Keratinocyte (primary cell): Measurements from ENCODE around the gene DNAJB11. TPM values are rescaled to one million over a fixed set of nuclear protein-coding genes. Genes with fewer than 3 reads are reported as not detected.

Experiments used
- DNase-seq: peaks from one replicate; pipeline ENCODE4 v3.0.0-alpha.2; 2011; ENCODE audit warnings: low read depth, missing footprints, low spot score
- FAIRE-seq: peaks from 2 replicates; lab custom pipeline; 2011; peaks lifted over from hg19 to GRCh38; lab: Jason Lieb, UNC
- H2AFZ ChIP-seq: 2 replicates; pipeline ENCODE4 v1.6.0; 2012; ENCODE audit warnings: low read length, control low read depth, inconsistent platforms; ENCODE audit not compliant: control insufficient read depth
- H3K27ac ChIP-seq: 2 replicates; pipeline ENCODE4 v1.5.1; 2011; ENCODE audit warnings: low read length; ENCODE audit not compliant: control insufficient read depth, insufficient read depth
- H3K27me3 ChIP-seq: 3 replicates; pipeline ENCODE4 v1.6.0; 2011; ENCODE audit warnings: low read length; ENCODE audit not compliant: control insufficient read depth, insufficient read depth; ENCODE audit errors: extremely low read depth
- H3K36me3 ChIP-seq, 2 experiments: 2 replicates in 1 of 2; 3 replicates in 1 of 2; pipeline ENCODE4 v1.5.1; 2011; ENCODE audit warnings: low read length in 2 of 2, mild to moderate bottlenecking in 1 of 2; ENCODE audit not compliant: control insufficient read depth in 2 of 2, insufficient read depth in 2 of 2; ENCODE audit errors: extremely low read depth in 1 of 2
- H3K4me1 ChIP-seq: 3 replicates; pipeline ENCODE4 v1.5.1; 2011; ENCODE audit warnings: low read length; ENCODE audit not compliant: control insufficient read depth, insufficient read depth; ENCODE audit errors: extremely low read depth
- H3K4me2 ChIP-seq: 3 replicates; pipeline ENCODE4 v1.6.0; 2011; ENCODE audit warnings: low read depth, low read length; ENCODE audit not compliant: control insufficient read depth, insufficient read depth; ENCODE audit errors: extremely low read depth
- H3K4me3 ChIP-seq, 3 experiments: fragments of 200-600 bp in 1 of 3; sonication (generic) in 1 of 3; 2 replicates in 2 of 3; 3 replicates in 1 of 3; pipeline ENCODE4 v1.5.1; 2011 to 2016; ENCODE audit warnings: low read length in 3 of 3, mild to moderate bottlenecking in 3 of 3, control low read depth in 2 of 3, inconsistent platforms in 1 of 3, low read depth in 1 of 3, mixed read lengths in 1 of 3, mixed run types in 1 of 3, moderate library complexity in 1 of 3; ENCODE audit not compliant: control insufficient read depth in 2 of 3, insufficient read depth in 2 of 3; ENCODE audit errors: extremely low read depth in 1 of 3
- H3K79me2 ChIP-seq: 2 replicates; pipeline ENCODE4 v1.6.0; 2012; ENCODE audit warnings: low read length; ENCODE audit not compliant: control insufficient read depth, insufficient read depth
- H3K9ac ChIP-seq: 3 replicates; pipeline ENCODE4 v1.6.0; 2011; ENCODE audit warnings: low read length; ENCODE audit not compliant: control insufficient read depth, insufficient read depth; ENCODE audit errors: extremely low read depth
- H3K9me1 ChIP-seq: 3 replicates; pipeline ENCODE4 v1.6.0; 2011; ENCODE audit warnings: low read length; ENCODE audit not compliant: control insufficient read depth, insufficient read depth; ENCODE audit errors: extremely low read depth
- H3K9me3 ChIP-seq: 2 replicates; pipeline ENCODE4 v1.5.1; 2012; ENCODE audit warnings: low read depth, low read length; ENCODE audit not compliant: control insufficient read depth
- H4K20me1 ChIP-seq: 3 replicates; pipeline ENCODE4 v1.6.0; 2011; ENCODE audit warnings: low read length; ENCODE audit not compliant: control insufficient read depth, insufficient read depth; ENCODE audit errors: extremely low read depth
- EZH2 ChIP-seq: IDR thresholded peaks from one replicate; pipeline ENCODE4 v1.6.1; 2012; ENCODE audit warnings: inconsistent platforms, mild to moderate bottlenecking, low read length, moderate library complexity
- dilution Hi-C: fragments of 300-500 bp; cut with MboI; formaldehyde crosslinking; loops from one replicate; pipeline ENCODE4 v1.7.0; 2020; ENCODE audit warnings: low sequenced_read_pairs; ENCODE audit not compliant: extremely low pct_ligation_motif_present
- polyA plus RNA-seq, 5 experiments: library from polyadenylated mRNA; depleted of rRNA in 3 of 5; stranded (reverse) in 3 of 5; stranded (forward) in 1 of 5; unstranded in 1 of 5; fragments of >200 nt; gene quantifications; 1 replicate in 1 of 5; 2 replicates in 3 of 5; 3 replicates in 1 of 5; pipeline versions ENCODE4 v1.2.1 to v1.2.3, GENCODE V29; 2011 to 2012; ENCODE audit warnings: missing spikeins in 2 of 5, low read depth in 1 of 5, low replicate concordance in 1 of 5
- TF ChIP-seq, protein P1 (sequence below), 3 experiments: IDR thresholded peaks in 1 of 3; conservative IDR thresholded peaks in 1 of 3; optimal IDR thresholded peaks in 1 of 3; 2 replicates in 2 of 3; 3 replicates in 1 of 3; pipeline versions ENCODE3 to v1.5.1; 2011; ENCODE audit warnings: low read length in 3 of 3, mild to moderate bottlenecking in 3 of 3, moderate library complexity in 2 of 3, control low read depth in 1 of 3, inconsistent platforms in 1 of 3; ENCODE audit not compliant: insufficient read depth in 2 of 3; ENCODE audit errors: extremely low read depth in 1 of 3

The DNAJB11 gene
- polyA plus RNA-seq, 1 donor (not counting 4 experiments of a cell fraction or from before 2014, with no cell fraction given), result 61.8 TPM

DNA sequence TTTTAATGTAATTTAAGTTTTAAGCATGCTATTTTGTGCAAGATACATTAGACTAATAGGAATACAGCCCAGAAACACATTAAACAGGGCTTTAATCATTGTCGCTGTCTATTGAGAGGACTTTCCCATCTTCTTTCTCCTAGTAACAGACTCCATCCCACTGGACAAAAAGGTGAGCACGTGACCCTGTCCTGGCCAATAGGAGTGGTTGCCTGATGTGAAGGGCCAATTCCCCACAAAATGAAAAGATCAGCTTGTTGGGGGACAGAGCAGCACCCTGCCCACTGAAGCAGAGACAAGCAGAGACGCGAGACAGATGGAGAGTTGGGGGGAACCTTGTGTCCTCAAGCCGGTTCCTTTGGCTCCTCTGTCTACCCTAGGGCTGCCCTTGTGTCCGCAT lies 47.5 kb upstream of the DNAJB11 start:
- H2AFZ ChIP-seq, result no peak overlapping the region
- H3K4me1 ChIP-seq, result no peaks in the 10 kb centered on the region
- H3K27me3 ChIP-seq, result no peaks in the 10 kb centered on the region
- H3K9me3 ChIP-seq, result no peaks in the 10 kb centered on the region
- DNase-seq, result no peak
- no peak overlapping the region for H3K27ac ChIP-seq
- H3K9ac ChIP-seq, result no peak overlapping the region
- no peaks in the 10 kb centered on the region for H3K36me3 ChIP-seq
- TF ChIP-seq, protein P1, sequence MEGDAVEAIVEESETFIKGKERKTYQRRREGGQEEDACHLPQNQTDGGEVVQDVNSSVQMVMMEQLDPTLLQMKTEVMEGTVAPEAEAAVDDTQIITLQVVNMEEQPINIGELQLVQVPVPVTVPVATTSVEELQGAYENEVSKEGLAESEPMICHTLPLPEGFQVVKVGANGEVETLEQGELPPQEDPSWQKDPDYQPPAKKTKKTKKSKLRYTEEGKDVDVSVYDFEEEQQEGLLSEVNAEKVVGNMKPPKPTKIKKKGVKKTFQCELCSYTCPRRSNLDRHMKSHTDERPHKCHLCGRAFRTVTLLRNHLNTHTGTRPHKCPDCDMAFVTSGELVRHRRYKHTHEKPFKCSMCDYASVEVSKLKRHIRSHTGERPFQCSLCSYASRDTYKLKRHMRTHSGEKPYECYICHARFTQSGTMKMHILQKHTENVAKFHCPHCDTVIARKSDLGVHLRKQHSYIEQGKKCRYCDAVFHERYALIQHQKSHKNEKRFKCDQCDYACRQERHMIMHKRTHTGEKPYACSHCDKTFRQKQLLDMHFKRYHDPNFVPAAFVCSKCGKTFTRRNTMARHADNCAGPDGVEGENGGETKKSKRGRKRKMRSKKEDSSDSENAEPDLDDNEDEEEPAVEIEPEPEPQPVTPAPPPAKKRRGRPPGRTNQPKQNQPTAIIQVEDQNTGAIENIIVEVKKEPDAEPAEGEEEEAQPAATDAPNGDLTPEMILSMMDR (optimal IDR thresholded peaks at IDR 0.05 in 1 of 3, IDR thresholded peaks at IDR 0.05 in 1 of 3, conservative IDR thresholded peaks at IDR 0.05 in 1 of 3; ENCODE audit: extremely low read depth in 1 of 3, insufficient read depth in 2 of 3, low read length in 3 of 3), result no peak
- TF ChIP-seq EZH2, result no peak
- H3K4me2 ChIP-seq, result no peak overlapping the region
- FAIRE-seq, result no peak
- H3K4me3 ChIP-seq, result no peak overlapping the region
- H3K79me2 ChIP-seq, result no peaks in the 10 kb centered on the region
- no peaks in the 10 kb centered on the region for H4K20me1 ChIP-seq
- no peaks in the 10 kb centered on the region for H3K9me1 ChIP-seq
- dilution Hi-C loops, result no loop called here

- H4K20me1 ChIP-seq, result no peaks in the 10 kb centered on the region
- H3K4me1 ChIP-seq, result no peaks in the 10 kb centered on the region
- dilution Hi-C loops, result no loop called here
- no peak overlapping the region for H2AFZ ChIP-seq
- no peaks in the 10 kb centered on the region for H3K27me3 ChIP-seq
- H3K4me2 ChIP-seq, result no peak overlapping the region
- no peaks in the 10 kb centered on the region for H3K9me3 ChIP-seq
- TF ChIP-seq, protein P1 (optimal IDR thresholded peaks at IDR 0.05 in 1 of 3, IDR thresholded peaks at IDR 0.05 in 1 of 3, conservative IDR thresholded peaks at IDR 0.05 in 1 of 3; ENCODE audit: extremely low read depth in 1 of 3, insufficient read depth in 2 of 3, low read length in 3 of 3), result no peak
- no peak for TF ChIP-seq EZH2
- no peak overlapping the region for H3K4me3 ChIP-seq
- H3K79me2 ChIP-seq, result no peaks in the 10 kb centered on the region
- DNase-seq, result no peak
- H3K27ac ChIP-seq, result no peak overlapping the region
- no peaks in the 10 kb centered on the region for H3K9me1 ChIP-seq
- no peaks in the 10 kb centered on the region for H3K36me3 ChIP-seq
- H3K9ac ChIP-seq, result no peak overlapping the region
- no peak for FAIRE-seq
These were observed 47.1 kb upstream of the DNAJB11 start for GRCh38 chr3:186523434-186523833.
